B cell (primary cell): ENCODE measurements around the gene WDR35. TPM values are rescaled to one million over a fixed set of nuclear protein-coding genes. Genes with fewer than 3 reads are reported as not detected.

Experiments used
- ATAC-seq: fragments of 200-7000 bp; cut with Tn5 transposase; one replicate; pipeline ENCODE4 v1.10.0; 2021; ENCODE audit warnings: low read depth, mild to moderate bottlenecking, moderate number of reproducible peaks, moderate library complexity
- CTCF ChIA-PET: fragments of 350-600 bp; sonication (Branson Sonifier 250); formaldehyde crosslinking; loops from one replicate; lab custom pipeline; 2021; ENCODE audit warnings: antibody characterized with exemption, inconsistent platforms; lab: Charles Lee
- POLR2A ChIA-PET: fragments of 350-600 bp; sonication (Branson Sonifier 250); formaldehyde crosslinking; loops from one replicate; lab custom pipeline; 2021; ENCODE audit warnings: antibody characterized with exemption; lab: Charles Lee
- DNase-seq: peaks from one replicate; pipeline ENCODE4 v3.0.0; 2013
- H2AFZ ChIP-seq: 2 replicates; pipeline ENCODE4 v1.6.1; 2012; ENCODE audit warnings: mild to moderate bottlenecking, low read depth, low read length; ENCODE audit not compliant: insufficient read depth, poor library complexity, severe bottlenecking
- H3K27ac ChIP-seq, 2 donors: 1 replicate in 1 of 2; 2 replicates in 1 of 2; pipeline ENCODE4 v1.5.1; 2012 to 2013; ENCODE audit warnings: low read length in 2 of 2, mild to moderate bottlenecking in 2 of 2, moderate library complexity in 1 of 2
- H3K27me3 ChIP-seq, 4 experiments: fragments of 200-600 bp in 1 of 4; sonication (generic) in 1 of 4; replicated peaks in 1 of 4; 1 replicate in 2 of 4; 2 replicates in 2 of 4; pipeline versions ENCODE4 v1.6.1 to v1.7.0; 2013 to 2016; ENCODE audit warnings: low read length in 3 of 4, mild to moderate bottlenecking in 2 of 4, mixed read lengths in 1 of 4, moderate library complexity in 1 of 4; ENCODE audit not compliant: insufficient read depth in 4 of 4, control insufficient read depth in 3 of 4; ENCODE audit errors: control extremely low read depth in 1 of 4
- H3K36me3 ChIP-seq, 2 experiments: replicated peaks in 1 of 2; 1 replicate in 1 of 2; 2 replicates in 1 of 2; pipeline versions ENCODE4 v1.6.1 to v1.7.1; 2013; ENCODE audit warnings: low read length in 1 of 2; ENCODE audit not compliant: insufficient read depth in 2 of 2, control insufficient read depth in 1 of 2; ENCODE audit errors: control extremely low read depth in 1 of 2, extremely low read depth in 1 of 2
- H3K4me1 ChIP-seq, 2 donors: fragments of 200-600 bp in 1 of 2; sonication (generic) in 1 of 2; 1 replicate in 1 of 2; 2 replicates in 1 of 2; pipeline versions ENCODE4 v1.5.1 to v1.6.1; 2013 to 2017; ENCODE audit warnings: low read length in 2 of 2; ENCODE audit not compliant: control insufficient read depth in 2 of 2, insufficient read depth in 2 of 2
- H3K4me2 ChIP-seq: replicated peaks from 2 replicates; pipeline ENCODE3; 2012; ENCODE audit warnings: mild to moderate bottlenecking, low read depth, low read length; ENCODE audit not compliant: poor library complexity, severe bottlenecking
- H3K4me3 ChIP-seq, 5 experiments: fragments of 200-600 bp in 1 of 5; sonication (generic) in 1 of 5; 1 replicate in 3 of 5; 2 replicates in 2 of 5; pipeline versions ENCODE4 v1.5.1 to v1.7.0; 2011 to 2016; ENCODE audit warnings: low read length in 4 of 5, mild to moderate bottlenecking in 4 of 5, low read depth in 2 of 5, control low read depth in 1 of 5, moderate library complexity in 1 of 5; ENCODE audit not compliant: insufficient read depth in 1 of 5; ENCODE audit errors: control extremely low read depth in 1 of 5, extremely low read depth in 1 of 5
- H3K79me2 ChIP-seq: fragments of 200-600 bp; sonication (generic); one replicate; pipeline ENCODE4 v1.6.0; 2016; ENCODE audit warnings: low read length; ENCODE audit not compliant: control insufficient read depth, insufficient read depth
- H3K9ac ChIP-seq: fragments of 200-600 bp; sonication (generic); 2 replicates; pipeline ENCODE4 v1.6.1; 2017; ENCODE audit warnings: mild to moderate bottlenecking, low read length, moderate library complexity
- H3K9me3 ChIP-seq, 3 donors: one replicate each; pipeline versions ENCODE4 v1.6.1 to v1.7.1; 2013; ENCODE audit warnings: low read length in 2 of 3; ENCODE audit not compliant: control insufficient read depth in 2 of 3, insufficient read depth in 1 of 3; ENCODE audit errors: control extremely low read depth in 1 of 3
- H4K20me1 ChIP-seq: 2 replicates; pipeline ENCODE4 v1.6.0; 2012; ENCODE audit warnings: mild to moderate bottlenecking, low read length; ENCODE audit not compliant: insufficient read depth, control insufficient read depth, poor library complexity, severe bottlenecking
- H3K27ac Mint-ChIP-seq: one replicate; pipeline ENCODE4 v1.8.0; 2021; ENCODE audit warnings: mixed read lengths
- H3K27me3 Mint-ChIP-seq: one replicate; pipeline ENCODE4 v1.8.0; 2021; ENCODE audit warnings: mixed read lengths
- H3K4me1 Mint-ChIP-seq: one replicate; pipeline ENCODE4 v1.8.0; 2021; ENCODE audit warnings: mixed read lengths
- H3K4me3 Mint-ChIP-seq: one replicate; pipeline ENCODE4 v1.8.0; 2021; ENCODE audit warnings: mixed read lengths
- H3K9me3 Mint-ChIP-seq: one replicate; pipeline ENCODE4 v1.8.0; 2022; ENCODE audit warnings: mixed read lengths; ENCODE audit not compliant: insufficient read depth
- CTCF ChIP-seq: fragments of 200-600 bp; IDR thresholded peaks from one replicate; pipeline ENCODE4 v1.8.0; 2022; ENCODE audit warnings: antibody characterized with exemption, mild to moderate bottlenecking
- EZH2 ChIP-seq: IDR thresholded peaks from 2 replicates; pipeline ENCODE4 v1.6.1; 2012; ENCODE audit warnings: borderline replicate concordance, low read depth, mild to moderate bottlenecking, moderate library complexity, low read length; ENCODE audit not compliant: insufficient read depth, poor library complexity, severe bottlenecking
- WGBS: methylation state at CpG from one replicate; pipeline ENCODE4 v1.1.5; 2013; ENCODE audit warnings: missing lambda C conversion rate; ENCODE audit not compliant: insufficient coverage; 5-methylcytosine and 5-hydroxymethylcytosine counted together
- intact Hi-C: fragments of 100-400 bp; cut with micrococcal nuclease; formaldehyde crosslinking; loops from one replicate; pipeline ENCODE4 v1.10.0; 2022
- polyA plus RNA-seq: library from polyadenylated mRNA; depleted of rRNA; stranded (reverse); fragments of >200 nt; gene quantifications from 2 replicates; pipeline ENCODE4 v1.2.3, GENCODE V29; 2012
- total RNA-seq, 2 donors: library from RNA; stranded (reverse); fragments of 120-200 nt in 1 of 2; gene quantifications; 1 replicate in 1 of 2; 2 replicates in 1 of 2; pipeline versions ENCODE4 v1.2.3 to v1.2.4, GENCODE V29; 2013 to 2022

WDR35 gene
- total and polyA plus RNA-seq, 2 donors (not counting 1 experiment from before 2014, with no cell fraction given): 2.4 to 9.4 TPM

- H3K27ac Mint-ChIP-seq: peak within 1 kb of the TSS; percentile 99
- H3K27me3 ChIP-seq: no peaks in the 10 kb centered on the region
- peaks cover 19 to 33% of the 10 kb centered on the region in 2 donors for H3K4me1 ChIP-seq
- peak; percentile 98 for DNase-seq
- H3K36me3 ChIP-seq: peaks cover 0 to 1% of the 10 kb centered on the region in 2 experiments
- H3K4me2 ChIP-seq: peak within 1 kb of the TSS; percentile 73
- peaks cover 44% of the 10 kb centered on the region for H3K4me1 Mint-ChIP-seq
- H3K9me3 Mint-ChIP-seq: no peaks in the 10 kb centered on the region
- ChIA-PET POLR2A (interaction anchor here (0.5 to 0.8 kb wide), 3 partner anchors 10 to 89 kb away, joined by 3 to 5 read pairs (median 4); no protein-coding TSS in a partner anchor), CTCF (no interaction called here)
- peak within 1 kb of the TSS; percentile 92 to 94 for H3K27ac ChIP-seq
- peak within 1 kb of the TSS; percentile 92 for H3K9ac ChIP-seq
- peaks cover 13% of the 10 kb centered on the region for H4K20me1 ChIP-seq
- no peaks in the 10 kb centered on the region for H3K9me3 ChIP-seq
- H3K79me2 ChIP-seq: peaks cover 40% of the 10 kb centered on the region
- H3K27me3 Mint-ChIP-seq: peaks cover 3% of the 10 kb centered on the region
- intact Hi-C loops: loop anchor here (1.0 to 5.0 kb wide), 8 partner anchors 33 to 1341 kb away; partner anchors contain the start of genes HS1BP3, LAPTM4A, LDAH and PUM2
- peak within 1 kb of the TSS; percentile 94 for H2AFZ ChIP-seq
- no peak for TF ChIP-seq EZH2
- no peak for TF ChIP-seq CTCF
- H3K4me3 Mint-ChIP-seq: peak within 1 kb of the TSS; percentile 99
- peak within 1 kb of the TSS; percentile 79 to 99 (median 93) for H3K4me3 ChIP-seq
- under 1% methylated on average over 63 of the region's 65 CpGs for WGBS
- peak; percentile 89 for ATAC-seq
Measured at GRCh38 chr2:19901442-19902215, 88.3 kb downstream of the WDR35 start, which contains the start of gene TTC32. Gene TTC32, minus strand, starts transcription at chr2:19901983. Its CDS starts 129 bp downstream, at chr2:19901854.
